Measurements from ENCODE around the gene LSAMP.

The LSAMP gene

GRCh38 chr3:116445311-116445841, at the start of gene LSAMP:
LSAMP (minus strand) TSS chr3:116445487.
- DNase-seq, result peak; percentile 69

- DNase-seq, result no peak
Measured at GRCh38 chr3:116492379-116492778, 47.1 kb upstream of the LSAMP start.

GRCh38 chr3:116483135-116483534, 37.8 kb upstream of the LSAMP start:
- DNase-seq, result no peak

GRCh38 chr3:116476691-116477090, 31.4 kb upstream of the LSAMP start:
- DNase-seq, result peak; percentile 20

GRCh38 chr3:116474801-116475200, 29.5 kb upstream of the LSAMP start:
- DNase-seq, result no peak

- peak; percentile 75 for DNase-seq
Measured at GRCh38 chr3:116474032-116474780, 28.9 kb upstream of the LSAMP start.

- DNase-seq, result no peak
Measured at GRCh38 chr3:116473602-116474001, 28.3 kb upstream of the LSAMP start.

GRCh38 chr3:116470605-116471197, 25.4 kb upstream of the LSAMP start:
- peak; percentile 42 for DNase-seq

- DNase-seq, result no peak
Measured at GRCh38 chr3:116469546-116469945, 24.3 kb upstream of the LSAMP start.

GRCh38 chr3:116464276-116464798, 19.1 kb upstream of the LSAMP start:
- DNase-seq, result no peak

GRCh38 chr3:116453666-116454346, 8.5 kb upstream of the LSAMP start:
- DNase-seq, result peak; percentile 46

- no peak for DNase-seq
Measured at GRCh38 chr3:116449546-116450350, 4.5 kb upstream of the LSAMP start.

- DNase-seq, result no peak
Measured at GRCh38 chr3:116445990-116446389, 703 bp upstream of the LSAMP start.

- DNase-seq, result no peak
Measured at GRCh38 chr3:116444819-116445310, 422 bp downstream of the LSAMP start.

- DNase-seq, result no peak
Measured at GRCh38 chr3:116444115-116444747, 1.1 kb downstream of the LSAMP start.

- no peak for DNase-seq
Measured at GRCh38 chr3:116443191-116443661, 2.1 kb downstream of the LSAMP start.

GRCh38 chr3:116442331-116443021, 2.8 kb downstream of the LSAMP start:
- DNase-seq, result no peak

- no peak for DNase-seq
Measured at GRCh38 chr3:116441652-116442051, 3.6 kb downstream of the LSAMP start.

GRCh38 chr3:116440196-116440595, 5.1 kb downstream of the LSAMP start:
- DNase-seq, result no peak

GRCh38 chr3:116433552-116433951, 11.7 kb downstream of the LSAMP start:
- DNase-seq, result no peak

- no peak for DNase-seq
Measured at GRCh38 chr3:116432795-116433194, 12.5 kb downstream of the LSAMP start.
